ENCODE data around the gene STX18.

DNA sequence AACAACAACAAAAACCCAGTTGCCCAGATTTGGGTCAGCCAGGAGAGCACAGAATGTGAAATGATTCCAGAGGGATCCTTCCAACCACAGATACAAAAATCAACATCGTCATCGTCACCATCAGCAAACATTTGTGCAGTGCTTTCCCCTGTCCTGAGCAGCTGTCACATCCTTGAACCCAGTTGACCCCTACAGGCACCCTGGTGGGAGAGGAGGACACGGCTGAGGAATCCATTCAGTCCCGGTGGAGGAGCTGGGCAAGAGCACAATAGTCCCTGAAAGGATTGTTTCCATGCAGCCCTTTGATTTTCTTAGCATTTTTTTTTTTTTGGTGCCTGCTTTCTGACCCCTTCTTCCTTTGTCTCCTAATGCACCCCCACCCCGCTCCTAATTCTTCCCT is 37.1 kb upstream of the STX18 start:
- no peak for TF ChIP-seq POLR2A (IDR thresholded peaks at IDR 0.05; ENCODE audit: low read depth, low read length)
- no peak for TF ChIP-seq ZSCAN29 (IDR thresholded peaks at IDR 0.05)
- TF ChIP-seq, protein P1, sequence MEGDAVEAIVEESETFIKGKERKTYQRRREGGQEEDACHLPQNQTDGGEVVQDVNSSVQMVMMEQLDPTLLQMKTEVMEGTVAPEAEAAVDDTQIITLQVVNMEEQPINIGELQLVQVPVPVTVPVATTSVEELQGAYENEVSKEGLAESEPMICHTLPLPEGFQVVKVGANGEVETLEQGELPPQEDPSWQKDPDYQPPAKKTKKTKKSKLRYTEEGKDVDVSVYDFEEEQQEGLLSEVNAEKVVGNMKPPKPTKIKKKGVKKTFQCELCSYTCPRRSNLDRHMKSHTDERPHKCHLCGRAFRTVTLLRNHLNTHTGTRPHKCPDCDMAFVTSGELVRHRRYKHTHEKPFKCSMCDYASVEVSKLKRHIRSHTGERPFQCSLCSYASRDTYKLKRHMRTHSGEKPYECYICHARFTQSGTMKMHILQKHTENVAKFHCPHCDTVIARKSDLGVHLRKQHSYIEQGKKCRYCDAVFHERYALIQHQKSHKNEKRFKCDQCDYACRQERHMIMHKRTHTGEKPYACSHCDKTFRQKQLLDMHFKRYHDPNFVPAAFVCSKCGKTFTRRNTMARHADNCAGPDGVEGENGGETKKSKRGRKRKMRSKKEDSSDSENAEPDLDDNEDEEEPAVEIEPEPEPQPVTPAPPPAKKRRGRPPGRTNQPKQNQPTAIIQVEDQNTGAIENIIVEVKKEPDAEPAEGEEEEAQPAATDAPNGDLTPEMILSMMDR (IDR thresholded peaks at IDR 0.05 in 2 of 3, conservative IDR thresholded peaks at IDR 0.05 in 1 of 3; ENCODE audit: control insufficient read depth in 2 of 3, extremely low read depth in 1 of 3, insufficient read depth in 1 of 3, low read depth in 3 of 3, low read length in 3 of 3), result no peak
- TF ChIP-seq ASH2L (IDR thresholded peaks at IDR 0.05; ENCODE audit: borderline replicate concordance, low read depth), result no peak
- no peak for TF ChIP-seq EP300 (IDR thresholded peaks at IDR 0.05; ENCODE audit: borderline replicate concordance in 1 of 2, control insufficient read depth in 1 of 2, low read depth in 2 of 2, low read length in 2 of 2)
- TF ChIP-seq EZH2 (IDR thresholded peaks at IDR 0.05; ENCODE audit: borderline replicate concordance, control insufficient read depth, low read depth, low read length), result no peak
- no peak for TF ChIP-seq SMC3 (IDR thresholded peaks at IDR 0.05; ENCODE audit: borderline replicate concordance, low read length)
